ENCODE measurements around the gene METTL14. TPM values are rescaled to one million over a fixed set of nuclear protein-coding genes. Genes with fewer than 3 reads are reported as not detected.

The METTL14 gene
- total RNA-seq, 4 donors from 2014 or later: 32.2 to 50.4 (median 39.0) TPM

DNA sequence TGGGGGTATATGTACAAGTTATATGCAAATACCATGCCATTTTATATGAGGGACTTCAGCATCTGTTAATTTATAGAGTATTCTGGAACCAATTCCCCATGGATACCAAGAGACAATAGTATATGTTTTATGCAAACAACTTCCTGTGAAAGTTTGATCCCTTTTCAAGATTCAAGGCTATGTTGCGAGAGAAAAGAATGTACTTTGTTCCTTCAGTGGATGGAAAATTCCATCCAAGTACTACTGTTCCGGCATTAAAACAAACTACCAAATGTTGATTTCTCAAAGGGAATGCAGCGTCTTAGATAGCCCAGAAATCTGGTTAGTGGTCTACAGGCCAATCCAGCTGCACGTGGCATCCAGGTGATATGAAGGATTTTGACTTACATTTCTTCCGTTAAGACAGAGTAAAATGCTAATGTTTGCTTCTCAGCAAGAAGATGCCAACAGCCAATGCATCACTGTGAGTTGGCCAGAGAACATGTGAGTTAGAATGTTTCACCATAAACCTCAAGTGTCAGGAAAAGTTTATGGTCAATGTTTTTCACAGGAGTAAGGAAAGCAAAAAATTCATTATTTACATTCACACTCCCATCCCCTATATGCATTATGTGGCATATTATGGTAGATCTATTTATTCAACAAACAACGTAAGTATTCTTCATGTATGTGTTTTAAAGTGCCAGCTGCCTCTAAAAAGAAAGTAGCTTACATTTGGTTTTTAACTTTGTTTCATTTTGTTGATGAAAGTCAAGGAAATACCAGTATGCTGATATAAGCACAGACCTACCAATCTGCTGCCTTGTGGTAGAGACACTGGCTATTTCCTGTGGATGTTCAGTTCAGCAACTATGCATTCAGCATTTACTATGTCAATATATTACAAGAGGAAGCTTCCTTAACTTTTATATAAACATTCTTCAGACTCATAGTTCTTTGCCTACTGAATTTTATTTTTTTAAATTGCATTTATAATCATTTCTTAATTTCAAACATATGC is 44.4 kb downstream of the METTL14 start:
- TF ChIP-seq, protein P1, sequence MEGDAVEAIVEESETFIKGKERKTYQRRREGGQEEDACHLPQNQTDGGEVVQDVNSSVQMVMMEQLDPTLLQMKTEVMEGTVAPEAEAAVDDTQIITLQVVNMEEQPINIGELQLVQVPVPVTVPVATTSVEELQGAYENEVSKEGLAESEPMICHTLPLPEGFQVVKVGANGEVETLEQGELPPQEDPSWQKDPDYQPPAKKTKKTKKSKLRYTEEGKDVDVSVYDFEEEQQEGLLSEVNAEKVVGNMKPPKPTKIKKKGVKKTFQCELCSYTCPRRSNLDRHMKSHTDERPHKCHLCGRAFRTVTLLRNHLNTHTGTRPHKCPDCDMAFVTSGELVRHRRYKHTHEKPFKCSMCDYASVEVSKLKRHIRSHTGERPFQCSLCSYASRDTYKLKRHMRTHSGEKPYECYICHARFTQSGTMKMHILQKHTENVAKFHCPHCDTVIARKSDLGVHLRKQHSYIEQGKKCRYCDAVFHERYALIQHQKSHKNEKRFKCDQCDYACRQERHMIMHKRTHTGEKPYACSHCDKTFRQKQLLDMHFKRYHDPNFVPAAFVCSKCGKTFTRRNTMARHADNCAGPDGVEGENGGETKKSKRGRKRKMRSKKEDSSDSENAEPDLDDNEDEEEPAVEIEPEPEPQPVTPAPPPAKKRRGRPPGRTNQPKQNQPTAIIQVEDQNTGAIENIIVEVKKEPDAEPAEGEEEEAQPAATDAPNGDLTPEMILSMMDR (IDR thresholded peaks at IDR 0.05; ENCODE audit: low read depth): no peak

DNA sequence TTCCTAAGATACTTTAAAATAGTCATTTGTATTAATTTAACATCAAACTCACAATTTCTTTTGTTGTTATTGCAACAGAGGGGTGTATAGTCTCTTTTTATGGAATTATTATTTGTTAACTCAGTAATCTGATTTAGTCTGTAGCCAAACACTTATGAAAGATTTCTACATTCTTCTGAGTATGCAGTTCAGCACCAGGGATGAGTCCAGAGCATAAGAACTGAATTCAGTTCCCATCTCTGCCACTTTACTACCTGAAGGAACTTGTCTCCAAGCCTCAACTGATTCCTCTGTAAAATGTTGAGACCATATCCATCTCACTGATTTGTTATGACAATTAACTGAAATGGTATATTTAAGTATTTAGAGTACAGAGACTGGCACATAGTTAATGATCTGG is 45.5 kb downstream of the METTL14 start:
- TF ChIP-seq, protein P1 (IDR thresholded peaks at IDR 0.05; ENCODE audit: low read depth): no peak

DNA sequence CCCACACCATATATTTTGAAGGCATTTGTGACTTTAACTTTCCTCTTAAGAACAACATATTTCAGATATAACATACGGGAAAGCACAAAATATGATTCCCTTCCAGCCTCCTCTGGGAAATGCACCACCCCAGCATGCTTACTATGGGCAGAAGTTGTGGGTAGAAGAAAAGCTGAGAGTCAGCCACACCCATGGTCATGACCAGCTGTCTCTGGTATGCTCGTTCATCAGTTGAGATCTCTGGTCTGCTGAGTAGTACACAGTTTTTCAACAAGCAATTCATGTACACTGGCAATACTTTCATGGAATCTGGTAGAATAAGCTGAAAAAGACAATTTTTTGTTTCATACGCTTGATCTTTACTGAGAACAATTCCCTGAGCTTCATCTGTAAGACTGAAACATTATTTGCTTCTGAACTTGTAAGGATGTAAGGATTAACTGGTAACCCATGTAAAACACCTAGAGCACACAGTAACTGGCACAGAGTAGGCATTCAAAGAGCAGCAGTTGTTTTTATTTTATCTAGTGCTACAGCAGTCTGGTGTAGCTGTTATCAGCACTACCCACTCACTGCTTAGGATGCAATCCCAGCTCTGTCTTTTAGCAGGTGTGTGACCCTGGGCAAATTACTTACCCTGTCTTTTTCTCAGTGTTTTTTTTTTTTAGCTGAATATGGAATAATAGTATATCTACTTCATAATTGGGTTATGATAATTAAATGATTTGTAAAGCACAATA is 47.6 kb downstream of the METTL14 start:
- TF ChIP-seq, protein P1 (IDR thresholded peaks at IDR 0.05; ENCODE audit: low read depth): no peak

DNA sequence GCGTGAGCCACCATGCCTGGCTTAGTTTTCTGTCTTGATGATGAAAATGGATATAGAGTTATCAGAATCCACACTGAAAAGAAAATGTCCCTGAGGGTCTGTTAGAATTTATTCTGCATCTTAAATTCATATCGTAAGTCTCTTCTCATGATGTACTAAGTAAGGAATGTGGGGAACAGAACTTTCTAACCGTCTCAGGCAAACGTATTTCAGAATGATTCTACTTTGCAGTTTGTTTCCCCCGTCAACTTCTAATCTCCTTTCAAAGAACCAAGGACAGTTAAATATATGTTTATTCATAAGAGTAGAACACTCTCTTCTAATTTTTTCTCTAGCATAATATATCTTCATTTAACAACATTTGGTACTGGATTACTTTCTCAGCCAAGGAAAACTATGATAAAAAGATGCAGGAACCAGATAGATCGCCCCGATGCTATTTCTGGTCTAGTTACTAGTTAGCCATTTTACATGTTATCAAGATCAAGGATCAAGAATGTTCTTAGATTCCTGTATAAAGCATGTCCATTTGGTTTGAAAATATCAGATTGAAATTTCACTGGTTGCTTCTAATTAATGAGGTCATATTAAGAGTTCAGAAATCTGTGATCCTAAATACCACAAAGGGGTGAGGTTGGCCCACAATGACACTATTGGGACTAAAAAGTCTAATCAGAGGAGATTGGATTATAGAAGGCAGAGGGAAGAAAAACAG is 49.5 kb downstream of the METTL14 start:
- TF ChIP-seq, protein P1 (IDR thresholded peaks at IDR 0.05; ENCODE audit: low read depth): no peak

DNA sequence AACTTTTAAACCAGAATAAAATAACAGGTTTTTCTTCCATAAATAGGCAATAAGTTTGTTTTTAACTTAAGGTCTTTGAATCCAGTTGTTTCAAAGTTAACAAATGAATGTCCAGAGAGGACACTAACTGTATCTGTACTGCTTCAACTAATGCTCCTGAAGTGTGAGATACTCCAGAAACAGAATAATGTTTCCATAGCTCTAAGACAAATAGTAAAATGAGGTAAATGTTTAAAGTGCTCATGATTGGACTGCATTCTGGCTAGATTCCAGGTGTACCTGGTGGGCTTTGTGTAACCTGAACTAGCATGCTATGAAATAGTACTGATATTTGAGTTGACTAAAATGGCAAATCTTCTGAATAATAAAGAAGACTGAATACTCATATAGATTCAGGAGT is 51.7 kb downstream of the METTL14 start:
- TF ChIP-seq, protein P1 (IDR thresholded peaks at IDR 0.05; ENCODE audit: low read depth): no peak

DNA sequence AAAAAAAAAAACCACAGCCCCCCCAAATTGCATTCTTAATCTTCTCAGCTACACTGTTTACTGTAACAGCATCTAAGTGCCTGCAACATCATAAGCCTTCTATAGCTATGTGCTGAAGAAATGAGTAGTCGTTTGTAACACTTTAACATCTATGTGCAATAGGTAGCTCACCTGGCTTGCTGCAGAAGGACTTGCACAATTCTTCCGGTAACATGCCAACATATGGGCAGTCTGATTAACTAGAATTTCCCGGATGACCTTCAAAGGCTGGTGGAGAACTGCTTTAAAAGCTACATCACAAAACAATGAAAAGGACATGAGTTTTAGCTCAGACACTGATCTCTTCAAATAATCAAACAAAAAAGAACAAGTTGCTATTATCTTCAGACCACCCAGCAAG is 52.9 kb downstream of the METTL14 start:
- TF ChIP-seq, protein P1 (IDR thresholded peaks at IDR 0.05; ENCODE audit: low read depth): no peak

Measured in subcutaneous adipose tissue (tissue), 4 donors.